Activated T-helper 17 cell treated with anti-CD3 and anti-CD28 coated beads, Interleukin-2, amount 50 U/mL, for 72 hours (primary cell): ENCODE data around the gene IL31. TPM values are rescaled to one million over a fixed set of nuclear protein-coding genes. Genes with fewer than 3 reads are reported as not detected.

Source experiments
- ATAC-seq: fragments of 150-1000 bp; cut with Tn5 transposase; replicated peaks from 2 replicates; pipeline ENCODE4 v1.10.0; 2021; ENCODE audit warnings: mild to moderate bottlenecking, moderate library complexity
- H3K27ac Mint-ChIP-seq: one replicate; pipeline ENCODE4 v1.8.0; 2022; ENCODE audit warnings: mixed read lengths
- H3K27me3 Mint-ChIP-seq: one replicate; pipeline ENCODE4 v1.8.0; 2022; ENCODE audit warnings: mixed read lengths
- H3K36me3 Mint-ChIP-seq: one replicate; pipeline ENCODE4 v1.8.0; 2022; ENCODE audit warnings: low read depth, mild to moderate bottlenecking, mixed read lengths
- H3K4me1 Mint-ChIP-seq: one replicate; pipeline ENCODE4 v1.8.0; 2022; ENCODE audit warnings: mixed read lengths
- H3K4me3 Mint-ChIP-seq: one replicate; pipeline ENCODE4 v1.8.0; 2022; ENCODE audit warnings: mild to moderate bottlenecking, mixed read lengths
- H3K9me3 Mint-ChIP-seq: one replicate; pipeline ENCODE4 v1.8.0; 2022; ENCODE audit warnings: mixed read lengths
- total RNA-seq, 2 donors: library from RNA; stranded (reverse); gene quantifications; one replicate each; pipeline ENCODE4 v1.2.3, GENCODE V29; 2022

The IL31 gene
- total RNA-seq, 2 donors from 2014 or later: not detected

- no peak overlapping the region for H3K27ac Mint-ChIP-seq
- no peaks in the 10 kb centered on the region for H3K27me3 Mint-ChIP-seq
- H3K4me1 Mint-ChIP-seq: no peaks in the 10 kb centered on the region
- H3K4me3 Mint-ChIP-seq: no peak overlapping the region
- ATAC-seq: no peak
- H3K9me3 Mint-ChIP-seq: no peaks in the 10 kb centered on the region
- H3K36me3 Mint-ChIP-seq: no peaks in the 10 kb centered on the region
Observed at GRCh38 chr12:122152754-122153153, 21.3 kb downstream of the IL31 start.

DNA sequence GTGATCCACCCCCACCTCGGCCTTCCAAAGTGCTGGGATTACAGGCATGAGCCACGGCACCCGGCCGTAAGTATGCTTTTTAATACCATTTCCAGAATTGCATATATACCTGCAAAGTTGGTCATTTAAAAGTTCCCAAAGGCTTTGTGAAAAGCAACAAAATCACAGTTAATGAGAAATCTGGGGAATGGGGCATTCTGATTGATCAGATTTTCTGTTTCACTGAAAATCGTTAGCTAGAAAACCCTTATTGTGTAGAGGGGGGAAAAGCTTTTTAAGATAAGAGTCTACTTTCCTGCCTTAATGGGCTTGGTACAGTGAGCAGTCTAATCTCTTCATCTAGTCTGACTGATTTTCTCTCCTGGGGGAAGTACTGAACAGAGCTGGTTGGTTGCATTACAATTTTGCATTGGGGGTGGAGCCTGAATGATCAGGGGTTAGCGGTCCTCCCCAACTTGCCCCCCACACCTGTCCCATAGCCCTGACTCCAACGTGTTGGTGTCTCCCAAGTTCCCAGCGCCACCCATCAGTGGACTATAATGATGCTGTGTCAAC lies 23.8 kb downstream of the IL31 start:
- H3K27me3 Mint-ChIP-seq: no peaks in the 10 kb centered on the region
- ATAC-seq: no peak
- no peaks in the 10 kb centered on the region for H3K4me1 Mint-ChIP-seq
- H3K4me3 Mint-ChIP-seq: no peak overlapping the region
- H3K9me3 Mint-ChIP-seq: no peaks in the 10 kb centered on the region
- no peaks in the 10 kb centered on the region for H3K36me3 Mint-ChIP-seq
- no peak overlapping the region for H3K27ac Mint-ChIP-seq

- Mint-ChIP-seq H3K9me3 (no peaks in the 10 kb centered on the region), H3K36me3 (peaks cover 4% of the 10 kb centered on the region), H3K27ac (no peak overlapping the region)
Observed at GRCh38 chr12:122148657-122149056, 25.4 kb downstream of the IL31 start.

DNA sequence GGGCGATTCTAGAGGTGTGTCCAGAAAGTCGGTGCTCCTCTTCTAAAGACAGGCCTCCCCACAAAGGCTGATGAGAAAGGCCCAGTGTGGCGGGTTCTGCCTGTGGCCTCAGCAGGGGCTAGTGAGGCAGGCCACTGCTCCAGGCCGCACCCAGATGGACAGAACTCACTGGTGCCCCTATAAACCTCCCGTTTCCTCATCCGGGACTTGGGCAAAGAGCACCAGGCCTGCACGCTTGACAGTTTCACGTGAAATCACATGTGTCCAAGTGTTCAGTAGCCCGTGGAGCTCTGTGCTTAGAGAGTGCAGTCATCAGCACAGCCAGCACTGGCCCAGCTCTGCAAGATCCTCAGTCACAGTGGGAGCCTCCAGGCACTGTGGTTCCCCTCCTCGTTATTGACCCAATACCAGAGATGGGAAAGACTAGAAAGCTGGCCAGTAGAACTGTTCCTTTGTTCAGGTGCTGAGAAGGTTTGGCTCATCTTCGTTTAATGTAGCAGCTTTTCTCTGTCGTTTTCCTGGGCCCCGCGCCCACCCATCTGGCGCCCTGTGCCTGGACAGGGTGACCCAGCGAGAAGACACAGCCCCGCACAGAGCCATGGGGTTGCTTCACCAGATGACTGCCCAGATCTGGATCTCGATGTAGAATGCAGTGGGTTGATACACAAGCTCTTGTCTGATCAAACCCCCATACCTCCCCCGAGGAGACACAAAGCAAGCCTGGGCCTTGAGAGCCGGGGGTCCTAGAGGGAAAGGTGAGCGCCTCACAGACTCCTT lies 26.3 kb downstream of the IL31 start:
- Mint-ChIP-seq H3K4me3 (no peak overlapping the region), H3K9me3 (no peaks in the 10 kb centered on the region), H3K27me3 (no peaks in the 10 kb centered on the region), H3K36me3 (peaks cover 9% of the 10 kb centered on the region), H3K4me1 (peaks cover 3% of the 10 kb centered on the region), H3K27ac (no peak overlapping the region)
- ATAC-seq: no peak

More at GRCh38 chr12:122148657-122149056, 25.4 kb downstream of the IL31 start:
- ATAC-seq: no peak
- H3K4me3 Mint-ChIP-seq: no peak overlapping the region
- H3K4me1 Mint-ChIP-seq: peaks cover 3% of the 10 kb centered on the region
- no peaks in the 10 kb centered on the region for H3K27me3 Mint-ChIP-seq

DNA sequence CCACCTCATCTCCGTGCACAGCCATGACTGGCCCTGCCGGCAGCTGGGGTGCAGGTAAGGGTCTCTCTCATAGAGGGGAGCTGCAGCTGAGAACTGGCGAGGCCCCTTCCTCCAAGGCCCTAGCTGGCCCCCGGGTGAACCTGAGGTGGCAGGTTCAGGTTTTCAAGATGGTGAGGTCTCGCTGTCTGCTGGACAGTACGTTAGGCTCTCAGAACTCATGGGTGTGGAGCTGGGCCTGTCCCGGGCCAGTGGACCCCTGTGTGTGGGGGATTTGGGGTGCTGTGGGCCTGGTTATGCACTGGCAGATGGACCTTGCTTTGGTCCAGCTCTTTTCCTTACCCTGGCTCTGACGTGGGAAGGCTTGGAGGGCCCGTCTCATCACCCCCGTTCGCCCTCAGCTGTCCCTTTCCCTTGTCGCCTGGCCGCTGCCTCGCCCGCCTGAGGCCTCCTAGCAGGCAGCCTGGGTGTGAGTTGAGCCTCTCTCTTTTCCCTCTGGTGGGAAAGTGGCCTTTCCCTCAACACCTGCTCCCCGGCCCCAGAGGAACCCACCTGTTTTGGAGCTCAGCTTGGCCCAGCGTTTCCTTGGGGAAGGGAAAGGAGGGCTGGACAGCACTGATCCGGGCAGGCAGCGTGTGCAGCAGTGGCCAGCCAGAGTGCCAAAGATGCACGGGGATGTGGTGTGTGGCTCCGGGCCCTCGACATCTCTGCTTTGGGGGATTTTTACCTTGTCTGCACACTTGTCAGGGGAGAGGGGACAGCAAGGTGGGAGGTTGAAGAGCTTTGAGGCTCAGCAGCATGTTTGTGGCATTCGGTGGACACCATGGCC lies 28.3 kb downstream of the IL31 start:
- H3K9me3 Mint-ChIP-seq: no peaks in the 10 kb centered on the region
- H3K4me1 Mint-ChIP-seq: peaks cover 3% of the 10 kb centered on the region
- no peaks in the 10 kb centered on the region for H3K27me3 Mint-ChIP-seq
- ATAC-seq: no peak
- peaks cover 19% of the 10 kb centered on the region for H3K36me3 Mint-ChIP-seq
- no peak overlapping the region for H3K4me3 Mint-ChIP-seq
- no peak overlapping the region for H3K27ac Mint-ChIP-seq

DNA sequence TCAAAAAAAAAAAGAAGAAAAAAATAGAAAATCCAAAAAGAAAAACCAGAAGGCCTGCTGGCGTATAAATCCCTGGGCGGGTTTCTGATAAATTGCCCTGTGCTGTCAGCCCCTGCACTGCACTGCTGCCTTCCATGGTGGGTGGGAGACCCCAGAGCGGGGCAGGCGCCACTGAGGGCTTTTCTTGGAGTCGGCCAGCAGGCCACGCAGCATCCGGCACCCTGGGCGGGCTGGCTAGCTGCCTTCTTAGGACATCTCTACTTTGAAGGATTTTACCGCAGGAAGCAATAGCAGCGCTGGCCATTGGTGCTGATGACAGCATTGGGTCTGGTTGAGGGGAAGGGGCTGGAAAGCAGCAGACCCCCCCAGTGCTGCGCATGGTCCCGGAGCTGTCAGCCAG lies 29.1 kb downstream of the IL31 start:
- H3K9me3 Mint-ChIP-seq: no peaks in the 10 kb centered on the region
- H3K27ac Mint-ChIP-seq: no peak overlapping the region
- no peaks in the 10 kb centered on the region for H3K27me3 Mint-ChIP-seq
- peaks cover 22% of the 10 kb centered on the region for H3K36me3 Mint-ChIP-seq
- H3K4me3 Mint-ChIP-seq: no peak overlapping the region
- no peak for ATAC-seq
- peaks cover 3% of the 10 kb centered on the region for H3K4me1 Mint-ChIP-seq

GRCh38 chr12:122142857-122143256 lies 31.2 kb downstream of the IL31 start:
- H3K9me3 Mint-ChIP-seq: no peaks in the 10 kb centered on the region
- no peak overlapping the region for H3K27ac Mint-ChIP-seq
- ATAC-seq: no peak
- no peaks in the 10 kb centered on the region for H3K27me3 Mint-ChIP-seq
- H3K4me3 Mint-ChIP-seq: no peak overlapping the region
- peaks cover 22% of the 10 kb centered on the region for H3K36me3 Mint-ChIP-seq
- peaks cover 3% of the 10 kb centered on the region for H3K4me1 Mint-ChIP-seq

- Mint-ChIP-seq H3K27ac (no peak overlapping the region), H3K27me3 (no peaks in the 10 kb centered on the region), H3K9me3 (no peaks in the 10 kb centered on the region), H3K4me3 (no peak overlapping the region), H3K36me3 (peaks cover 22% of the 10 kb centered on the region), H3K4me1 (peaks cover 3% of the 10 kb centered on the region)
- no peak for ATAC-seq
Observed at GRCh38 chr12:122141911-122142725, 31.9 kb downstream of the IL31 start.

DNA sequence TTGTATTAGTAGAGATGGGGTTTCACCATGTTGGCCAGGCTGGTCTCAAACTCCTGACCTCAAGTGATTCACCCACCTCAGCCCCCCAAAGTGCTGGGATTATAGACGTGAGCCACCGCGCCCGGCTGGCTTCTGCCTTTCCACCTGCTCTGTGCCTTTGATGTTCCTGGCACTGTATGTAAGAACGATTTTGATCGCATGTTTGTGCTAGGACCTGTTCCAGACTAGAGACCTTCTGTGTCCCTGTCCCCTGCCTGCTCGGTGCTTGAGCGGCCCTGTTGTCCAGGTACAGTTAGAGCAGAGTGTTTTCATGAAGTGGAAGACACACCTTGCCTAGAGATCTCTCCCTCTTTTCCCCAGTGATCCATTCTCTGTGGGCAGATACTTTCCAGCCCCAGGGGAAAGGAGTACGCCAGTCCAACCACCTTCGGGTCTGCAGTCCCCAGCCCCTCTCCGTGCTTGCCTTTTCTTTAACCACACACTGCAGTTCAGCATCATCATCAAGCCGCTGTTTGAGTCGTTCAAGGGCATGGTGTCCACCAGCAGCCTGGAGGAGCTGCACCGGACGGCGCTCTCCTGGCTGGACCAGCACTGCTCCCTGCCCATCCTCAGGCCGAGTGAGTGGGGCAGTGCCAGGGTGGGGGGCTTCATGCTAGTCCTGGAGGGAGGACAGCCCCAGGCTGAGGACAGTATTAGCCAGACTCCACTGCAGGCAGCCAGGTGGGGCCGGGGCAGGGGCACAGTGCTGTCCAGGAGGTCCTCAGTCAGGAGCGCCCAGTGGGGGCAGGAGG lies 33.4 kb downstream of the IL31 start:
- Mint-ChIP-seq H3K27ac (no peak overlapping the region), H3K4me3 (no peak overlapping the region), H3K9me3 (no peaks in the 10 kb centered on the region), H3K36me3 (peaks cover 28% of the 10 kb centered on the region), H3K27me3 (no peaks in the 10 kb centered on the region), H3K4me1 (peaks cover 3% of the 10 kb centered on the region)
- no peak for ATAC-seq

- peaks cover 3% of the 10 kb centered on the region for H3K4me1 Mint-ChIP-seq
- H3K27me3 Mint-ChIP-seq: no peaks in the 10 kb centered on the region
- no peaks in the 10 kb centered on the region for H3K9me3 Mint-ChIP-seq
- no peak overlapping the region for H3K4me3 Mint-ChIP-seq
- no peak overlapping the region for H3K27ac Mint-ChIP-seq
- ATAC-seq: no peak
- peaks cover 35% of the 10 kb centered on the region for H3K36me3 Mint-ChIP-seq
Observed at GRCh38 chr12:122139941-122140340, 34.1 kb downstream of the IL31 start.

GRCh38 chr12:122139266-122139665 lies 34.8 kb downstream of the IL31 start:
- peaks cover 3% of the 10 kb centered on the region for H3K4me1 Mint-ChIP-seq
- no peaks in the 10 kb centered on the region for H3K9me3 Mint-ChIP-seq
- no peak overlapping the region for H3K4me3 Mint-ChIP-seq
- no peaks in the 10 kb centered on the region for H3K27me3 Mint-ChIP-seq
- peaks cover 41% of the 10 kb centered on the region for H3K36me3 Mint-ChIP-seq
- H3K27ac Mint-ChIP-seq: no peak overlapping the region
- no peak for ATAC-seq

- no peaks in the 10 kb centered on the region for H3K27me3 Mint-ChIP-seq
- no peak overlapping the region for H3K27ac Mint-ChIP-seq
- H3K9me3 Mint-ChIP-seq: no peaks in the 10 kb centered on the region
- H3K36me3 Mint-ChIP-seq: peaks cover 42% of the 10 kb centered on the region
- ATAC-seq: no peak
- H3K4me3 Mint-ChIP-seq: no peak overlapping the region
- peaks cover under 1% of the 10 kb centered on the region for H3K4me1 Mint-ChIP-seq
Observed at GRCh38 chr12:122138616-122139015, 35.4 kb downstream of the IL31 start.

DNA sequence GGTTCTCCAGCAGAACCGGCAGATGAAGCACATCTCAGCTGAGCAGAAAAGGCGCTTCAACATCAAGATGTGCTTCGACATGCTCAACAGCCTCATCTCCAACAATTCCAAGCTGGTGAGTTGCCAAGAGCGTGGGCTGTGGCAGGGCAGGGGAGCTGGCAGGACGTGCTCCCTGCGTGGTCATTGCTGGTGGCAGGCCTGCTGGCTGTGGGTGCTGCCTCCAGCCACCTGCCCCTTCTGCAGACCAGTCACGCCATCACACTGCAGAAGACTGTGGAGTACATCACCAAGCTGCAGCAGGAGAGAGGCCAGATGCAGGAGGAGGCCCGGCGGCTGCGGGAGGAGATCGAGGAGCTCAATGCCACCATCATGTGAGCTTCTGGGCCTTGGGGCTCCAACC lies 35.8 kb downstream of the IL31 start:
- ATAC-seq: no peak
- Mint-ChIP-seq H3K36me3 (peaks cover 42% of the 10 kb centered on the region), H3K4me1 (no peaks in the 10 kb centered on the region), H3K27me3 (no peaks in the 10 kb centered on the region), H3K27ac (no peak overlapping the region), H3K9me3 (no peaks in the 10 kb centered on the region), H3K4me3 (no peak overlapping the region)
